HEK293T (cell line): Measurements from ENCODE around the gene SLC35A2.

ENCODE experiments used
- BHLHE40 ChIP-seq: fragments of 450-650 bp; IDR thresholded peaks from 2 replicates; pipeline ENCODE4 v1.6.1; 2016; ENCODE audit warnings: mild to moderate bottlenecking, moderate library complexity, borderline replicate concordance
- NFRKB ChIP-seq: fragments of 450-650 bp; IDR thresholded peaks from 2 replicates; pipeline ENCODE4 v1.6.1; 2016; ENCODE audit warnings: mild to moderate bottlenecking, moderate library complexity
- ZNF384 ChIP-seq: fragments of 450-650 bp; IDR thresholded peaks from 2 replicates; pipeline ENCODE4 v1.6.1; 2016

DNA sequence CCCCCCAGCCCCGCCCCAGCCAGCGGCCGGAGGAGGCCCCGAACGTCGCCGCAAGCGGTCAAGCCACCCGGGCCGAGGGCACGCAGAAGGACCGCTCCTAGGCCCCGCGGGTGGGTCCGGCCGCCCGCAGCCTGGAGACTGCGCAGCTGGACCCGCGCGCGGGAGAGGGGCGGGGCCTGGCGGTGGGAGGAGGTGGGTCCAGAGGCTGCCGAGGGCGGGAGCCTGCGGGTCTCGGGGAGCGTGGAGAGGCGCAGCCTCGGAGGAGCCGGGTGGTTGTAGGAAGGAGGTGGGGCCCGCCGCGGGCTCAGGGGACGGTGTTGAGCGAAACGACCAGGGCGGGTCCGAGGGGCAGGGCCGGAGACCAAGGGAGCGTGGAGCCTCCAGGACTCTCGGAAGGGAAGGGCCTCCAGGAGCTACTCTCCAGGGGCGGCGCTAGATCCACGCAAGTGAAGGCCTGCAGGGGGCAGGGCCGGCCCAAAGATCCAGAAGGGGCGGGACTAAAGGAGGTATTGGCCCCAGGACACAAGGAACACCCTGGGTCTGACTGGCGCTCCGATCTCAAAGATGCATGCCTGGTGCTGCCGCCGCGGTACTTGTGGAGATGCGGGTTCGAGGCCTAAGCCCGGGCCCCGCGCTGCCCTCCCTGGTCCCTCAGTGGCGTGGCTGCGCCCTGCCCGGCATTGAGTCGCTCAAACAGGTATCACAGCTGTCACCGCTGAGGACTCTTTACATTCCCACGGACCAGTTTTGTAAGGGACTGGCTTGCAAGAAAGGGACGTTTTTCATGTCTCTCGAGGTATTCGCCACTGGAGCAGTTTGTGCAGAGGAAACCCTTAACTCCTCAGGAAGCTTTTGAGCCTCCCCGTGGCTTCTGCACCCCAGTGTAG, 19.8 kb downstream of the SLC35A2 start:
- TF ChIP-seq BHLHE40 (no peak), ZNF384 (no peak), NFRKB (no peak)
